ENCODE data around the gene C7. TPM values are rescaled to one million over a fixed set of nuclear protein-coding genes. Genes with fewer than 3 reads are reported as not detected.
A peak's percentile ranks its signal among the peaks of the same experiment; 100 is the strongest.

C7 gene
- total RNA-seq, 1 donor from 2014 or later = 302 TPM

DNA sequence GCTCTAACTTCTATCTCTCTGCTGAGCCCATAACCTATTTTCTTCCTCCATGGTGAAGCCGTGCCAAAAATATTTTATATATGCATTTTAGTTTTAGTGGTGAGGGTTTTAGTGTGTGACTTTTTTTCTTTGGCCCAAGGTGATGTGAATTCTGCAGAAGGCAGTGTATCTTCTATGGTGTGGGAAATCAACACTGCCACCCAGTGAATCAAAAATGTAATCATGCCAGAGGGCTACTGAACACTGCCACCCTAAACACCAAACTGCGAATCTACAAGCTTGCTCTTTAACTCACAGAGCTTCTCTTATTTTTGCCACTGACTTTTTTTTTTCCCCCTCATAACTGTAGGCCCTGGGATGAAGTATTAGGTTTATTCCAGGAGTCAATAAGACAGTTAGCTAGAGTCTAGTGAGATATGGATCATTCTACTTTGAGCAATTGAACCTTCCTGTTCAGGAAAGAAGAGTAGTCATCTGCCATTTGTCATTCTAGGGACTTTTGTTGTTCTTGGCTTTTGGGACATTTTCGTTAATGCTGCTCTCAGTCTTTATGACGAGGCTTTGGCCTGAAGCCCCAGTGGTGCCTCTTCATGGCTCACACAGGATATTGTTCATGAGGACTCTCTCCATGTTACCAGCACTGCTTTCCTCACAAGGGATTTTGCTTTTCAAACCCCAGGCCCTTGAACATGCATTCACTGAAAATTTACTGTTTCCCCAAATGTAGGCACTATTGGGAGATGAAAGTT, 53.1 kb downstream of the C7 start:
- DNase-seq (no peak), ATAC-seq (no peak)
- Histone ChIP-seq H3K27me3 (no peaks in the 10 kb centered on the region), H3K4me1 (no peaks in the 10 kb centered on the region), H3K4me3 (no peak overlapping the region), H3K9me3 (no peaks in the 10 kb centered on the region), H3K36me3 (peaks cover 14% of the 10 kb centered on the region), H3K27ac (no peak overlapping the region)
- intact Hi-C loops (cut with DNase I) = no loop called here
- TF ChIP-seq, protein P1, sequence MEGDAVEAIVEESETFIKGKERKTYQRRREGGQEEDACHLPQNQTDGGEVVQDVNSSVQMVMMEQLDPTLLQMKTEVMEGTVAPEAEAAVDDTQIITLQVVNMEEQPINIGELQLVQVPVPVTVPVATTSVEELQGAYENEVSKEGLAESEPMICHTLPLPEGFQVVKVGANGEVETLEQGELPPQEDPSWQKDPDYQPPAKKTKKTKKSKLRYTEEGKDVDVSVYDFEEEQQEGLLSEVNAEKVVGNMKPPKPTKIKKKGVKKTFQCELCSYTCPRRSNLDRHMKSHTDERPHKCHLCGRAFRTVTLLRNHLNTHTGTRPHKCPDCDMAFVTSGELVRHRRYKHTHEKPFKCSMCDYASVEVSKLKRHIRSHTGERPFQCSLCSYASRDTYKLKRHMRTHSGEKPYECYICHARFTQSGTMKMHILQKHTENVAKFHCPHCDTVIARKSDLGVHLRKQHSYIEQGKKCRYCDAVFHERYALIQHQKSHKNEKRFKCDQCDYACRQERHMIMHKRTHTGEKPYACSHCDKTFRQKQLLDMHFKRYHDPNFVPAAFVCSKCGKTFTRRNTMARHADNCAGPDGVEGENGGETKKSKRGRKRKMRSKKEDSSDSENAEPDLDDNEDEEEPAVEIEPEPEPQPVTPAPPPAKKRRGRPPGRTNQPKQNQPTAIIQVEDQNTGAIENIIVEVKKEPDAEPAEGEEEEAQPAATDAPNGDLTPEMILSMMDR (IDR thresholded peaks at IDR 0.05) = no peak

DNA sequence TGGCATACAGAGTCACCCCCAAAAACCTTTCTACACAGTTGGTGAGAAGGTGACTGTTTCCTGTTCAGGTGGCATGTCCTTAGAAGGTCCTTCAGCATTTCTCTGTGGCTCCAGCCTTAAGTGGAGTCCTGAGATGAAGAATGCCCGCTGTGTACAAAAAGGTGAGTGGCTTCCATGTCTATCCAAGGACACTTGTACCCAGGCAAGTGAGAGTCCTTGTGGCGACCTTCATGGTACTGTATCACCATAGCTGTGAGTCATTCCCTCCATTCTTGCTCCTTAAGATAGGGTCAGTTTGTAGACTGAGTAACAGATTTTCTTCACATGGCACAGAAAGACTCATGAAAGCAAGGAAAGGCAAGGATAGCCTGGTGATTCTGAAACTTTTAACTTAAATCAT, 63.1 kb downstream of the C7 start:
- intact Hi-C loops (cut with DNase I) = no loop called here
- Histone ChIP-seq H3K27me3 (no peaks in the 10 kb centered on the region), H3K27ac (no peak overlapping the region), H3K36me3 (no peaks in the 10 kb centered on the region), H3K4me3 (no peak overlapping the region), H3K9me3 (no peaks in the 10 kb centered on the region), H3K4me1 (no peaks in the 10 kb centered on the region)
- TF ChIP-seq, protein P1 (IDR thresholded peaks at IDR 0.05) = no peak
- DNase-seq (no peak), ATAC-seq (peak; percentile 52)

DNA sequence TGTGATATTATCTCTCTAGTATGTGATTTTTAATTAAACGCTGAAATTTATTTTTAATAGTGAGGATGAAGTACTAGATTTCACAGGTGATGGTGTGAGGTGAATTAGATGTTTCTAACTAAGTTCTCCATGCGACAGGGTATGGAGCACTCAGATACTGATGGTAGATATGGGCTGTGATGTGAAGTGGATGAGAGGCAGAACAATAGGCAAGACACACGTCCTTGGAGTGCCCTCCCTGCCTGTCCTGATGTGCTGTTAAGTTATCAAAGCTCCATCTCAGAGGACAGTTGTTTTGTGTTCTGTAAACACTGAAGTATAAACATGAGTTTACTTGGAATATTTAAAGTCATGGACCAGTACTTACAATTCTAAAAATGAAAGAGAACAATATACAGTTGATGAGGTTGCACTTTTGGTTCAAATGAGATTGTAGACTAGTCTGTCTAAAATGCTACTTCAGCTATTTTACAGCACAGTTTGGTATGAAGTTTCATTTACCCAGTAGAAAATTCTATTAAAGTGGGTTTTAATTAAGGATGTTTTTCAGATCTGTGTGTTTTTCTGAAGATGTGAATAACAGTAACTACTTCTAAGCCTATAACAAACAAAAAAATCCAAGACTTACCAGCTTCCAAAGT, 64.2 kb downstream of the C7 start:
- Histone ChIP-seq H3K36me3 (no peaks in the 10 kb centered on the region), H3K4me3 (no peak overlapping the region), H3K4me1 (no peaks in the 10 kb centered on the region), H3K27me3 (no peaks in the 10 kb centered on the region), H3K27ac (no peak overlapping the region), H3K9me3 (no peaks in the 10 kb centered on the region)
- ATAC-seq (no peak), DNase-seq (no peak)
- TF ChIP-seq, protein P1 (IDR thresholded peaks at IDR 0.05) = no peak
- intact Hi-C loops (cut with DNase I) = no loop called here

DNA sequence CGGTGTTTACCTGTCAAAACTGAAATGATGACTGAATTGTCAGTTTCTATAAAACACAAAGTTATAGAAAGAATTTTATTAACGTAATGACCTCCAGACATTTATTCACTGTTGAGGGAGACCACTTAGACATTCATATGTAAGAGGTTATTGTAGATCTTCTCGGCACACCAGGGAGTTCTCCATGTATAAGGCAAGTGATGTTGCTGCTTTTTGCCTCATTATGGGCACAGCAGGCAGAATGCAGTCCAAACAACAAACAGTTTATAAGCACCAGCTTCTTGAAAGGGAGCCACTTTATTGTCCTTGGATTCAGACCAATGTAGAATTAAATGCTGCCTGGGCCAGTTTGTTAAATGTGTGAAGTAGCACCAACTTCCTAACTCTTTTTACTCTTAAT, 66.7 kb downstream of the C7 start:
- no peak overlapping the region for H3K4me3 ChIP-seq
- H3K36me3 ChIP-seq = no peaks in the 10 kb centered on the region

DNA sequence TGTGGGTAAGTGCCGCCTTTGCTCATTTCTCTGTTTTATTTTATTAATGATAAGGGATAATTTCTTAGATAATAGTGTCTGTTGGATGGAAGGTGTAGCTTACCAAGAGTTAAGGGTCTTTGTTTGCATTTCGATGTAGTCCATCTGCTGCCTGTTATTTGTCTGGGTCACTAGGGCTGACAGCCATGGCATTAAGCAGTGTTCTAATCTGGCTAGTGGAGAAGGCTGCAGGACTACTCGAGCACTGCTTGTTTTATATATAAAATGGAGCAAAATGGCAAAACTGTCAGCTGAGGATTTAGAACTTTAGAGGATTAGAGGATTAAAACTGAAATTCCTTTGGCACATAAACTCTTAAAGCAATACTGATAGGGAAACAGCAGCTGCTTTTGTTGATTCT, 67.5 kb downstream of the C7 start:
- Histone ChIP-seq H3K27me3 (no peaks in the 10 kb centered on the region), H3K4me1 (no peaks in the 10 kb centered on the region), H3K4me3 (no peak overlapping the region), H3K27ac (no peak overlapping the region), H3K36me3 (no peaks in the 10 kb centered on the region), H3K9me3 (no peaks in the 10 kb centered on the region)
- intact Hi-C loops (cut with DNase I) = no loop called here
- DNase-seq (no peak), ATAC-seq (no peak)
- TF ChIP-seq, protein P1 (IDR thresholded peaks at IDR 0.05) = no peak

More for the DNA sequence above, 66.7 kb downstream of the C7 start:
- TF ChIP-seq, protein P1 (IDR thresholded peaks at IDR 0.05) = no peak
- no peaks in the 10 kb centered on the region for H3K9me3 ChIP-seq
- ATAC-seq (no peak), DNase-seq (no peak)
- no peak overlapping the region for H3K27ac ChIP-seq
- no peaks in the 10 kb centered on the region for H3K4me1 ChIP-seq
- no peaks in the 10 kb centered on the region for H3K27me3 ChIP-seq
- intact Hi-C loops (cut with DNase I) = no loop called here
